Neutrophil (primary cell): ENCODE measurements around the gene TEAD1.

Experiments used
- H3K27ac ChIP-seq: fragments of 200-600 bp; sonication (generic); 2 replicates; pipeline ENCODE4 v1.5.1; 2016; ENCODE audit warnings: mild to moderate bottlenecking, moderate library complexity
- H3K27me3 ChIP-seq: fragments of 200-600 bp; sonication (generic); 2 replicates; pipeline ENCODE4 v1.6.0; 2016; ENCODE audit warnings: mild to moderate bottlenecking
- H3K36me3 ChIP-seq: fragments of 200-600 bp; sonication (generic); 2 replicates; pipeline ENCODE4 v1.5.1; 2017
- H3K4me1 ChIP-seq, 2 experiments: fragments of 200-600 bp in 1 of 2; sonication (generic) in 1 of 2; 1 replicate in 1 of 2; 2 replicates in 1 of 2; pipeline versions ENCODE4 v1.5.1 to v1.6.1; 2013 to 2016; ENCODE audit warnings: low read depth in 1 of 2, low read length in 1 of 2, mild to moderate bottlenecking in 1 of 2, moderate library complexity in 1 of 2; ENCODE audit not compliant: control insufficient read depth in 1 of 2, insufficient read depth in 1 of 2
- H3K4me3 ChIP-seq, 2 experiments: fragments of 200-600 bp in 1 of 2; sonication (generic) in 1 of 2; 1 replicate in 1 of 2; 2 replicates in 1 of 2; pipeline ENCODE4 v1.5.1; 2013 to 2016; ENCODE audit warnings: low read depth in 1 of 2, low read length in 1 of 2, mild to moderate bottlenecking in 1 of 2, moderate library complexity in 1 of 2
- H3K9me3 ChIP-seq: fragments of 200-600 bp; sonication (generic); 2 replicates; pipeline ENCODE4 v1.5.1; 2016
- TF ChIP-seq, protein P1 (sequence below): fragments of 200-600 bp; sonication (generic); IDR thresholded peaks from 2 replicates; pipeline ENCODE4 v1.5.1; 2016; ENCODE audit warnings: antibody characterized with exemption

Gene TEAD1

DNA sequence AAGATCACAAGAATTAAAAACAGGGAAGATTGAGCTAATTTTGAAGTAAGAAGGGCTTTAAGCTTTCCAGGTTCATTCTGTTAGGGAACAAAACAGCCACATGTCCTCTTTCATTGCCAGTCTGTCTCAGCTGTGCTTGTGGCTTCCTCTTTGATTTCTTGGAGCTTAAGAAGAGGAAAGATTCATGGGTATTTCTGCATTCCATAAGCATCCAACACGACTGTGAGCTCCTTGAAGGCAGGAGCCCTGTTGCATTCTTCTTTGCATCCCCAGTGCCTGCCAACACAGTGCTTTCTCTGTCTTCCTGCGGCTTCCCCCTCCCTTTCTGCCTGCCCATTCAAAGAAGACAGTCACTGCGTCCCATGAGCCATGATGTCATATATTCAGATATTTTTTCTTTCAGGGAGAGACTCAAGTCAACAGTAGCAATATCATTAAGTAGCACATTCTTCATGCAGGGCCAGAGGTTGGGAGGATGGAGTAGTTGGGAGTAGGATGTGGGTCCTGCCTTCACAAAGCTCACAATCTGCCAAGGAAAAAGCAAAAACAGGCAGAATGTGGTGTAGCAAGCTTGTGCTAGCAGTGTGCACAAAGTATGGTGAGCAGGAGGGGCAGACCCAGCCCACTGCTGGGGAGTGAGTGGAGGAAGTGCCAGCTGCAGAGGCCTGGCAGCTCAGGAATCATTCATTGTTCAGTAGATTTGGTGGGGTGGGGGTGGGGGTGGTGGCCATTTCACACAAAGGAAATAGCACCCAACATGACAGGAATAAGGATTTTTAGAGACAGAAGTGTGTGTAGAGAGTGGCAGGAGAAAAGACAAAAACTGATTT is 172.8 kb downstream of the TEAD1 start:
- TF ChIP-seq, protein P1, sequence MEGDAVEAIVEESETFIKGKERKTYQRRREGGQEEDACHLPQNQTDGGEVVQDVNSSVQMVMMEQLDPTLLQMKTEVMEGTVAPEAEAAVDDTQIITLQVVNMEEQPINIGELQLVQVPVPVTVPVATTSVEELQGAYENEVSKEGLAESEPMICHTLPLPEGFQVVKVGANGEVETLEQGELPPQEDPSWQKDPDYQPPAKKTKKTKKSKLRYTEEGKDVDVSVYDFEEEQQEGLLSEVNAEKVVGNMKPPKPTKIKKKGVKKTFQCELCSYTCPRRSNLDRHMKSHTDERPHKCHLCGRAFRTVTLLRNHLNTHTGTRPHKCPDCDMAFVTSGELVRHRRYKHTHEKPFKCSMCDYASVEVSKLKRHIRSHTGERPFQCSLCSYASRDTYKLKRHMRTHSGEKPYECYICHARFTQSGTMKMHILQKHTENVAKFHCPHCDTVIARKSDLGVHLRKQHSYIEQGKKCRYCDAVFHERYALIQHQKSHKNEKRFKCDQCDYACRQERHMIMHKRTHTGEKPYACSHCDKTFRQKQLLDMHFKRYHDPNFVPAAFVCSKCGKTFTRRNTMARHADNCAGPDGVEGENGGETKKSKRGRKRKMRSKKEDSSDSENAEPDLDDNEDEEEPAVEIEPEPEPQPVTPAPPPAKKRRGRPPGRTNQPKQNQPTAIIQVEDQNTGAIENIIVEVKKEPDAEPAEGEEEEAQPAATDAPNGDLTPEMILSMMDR = no peak
- no peaks in the 10 kb centered on the region for H3K4me1 ChIP-seq

DNA sequence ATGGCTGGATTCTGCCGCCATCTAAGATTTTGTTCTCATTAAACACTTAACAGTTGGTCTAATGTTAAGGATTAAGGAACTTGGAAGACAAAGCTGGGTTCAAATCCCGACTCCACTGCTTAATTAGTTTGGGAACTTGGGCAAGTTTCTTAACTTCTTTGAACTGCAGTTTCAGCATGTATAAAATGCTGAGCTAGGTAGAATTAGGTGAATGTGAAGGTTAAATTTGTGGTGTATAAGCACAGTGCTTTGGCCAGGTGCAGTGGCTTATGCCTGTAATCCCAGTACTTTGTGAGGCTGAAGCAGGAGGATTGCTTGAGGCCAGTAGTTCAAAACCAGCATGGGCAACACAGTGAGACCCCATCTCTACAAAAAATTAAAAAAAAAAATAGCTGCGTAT is 174.2 kb downstream of the TEAD1 start:
- Histone ChIP-seq H3K27me3 (peaks cover 5% of the 10 kb centered on the region), H3K36me3 (no peaks in the 10 kb centered on the region), H3K4me3 (no peak overlapping the region), H3K9me3 (no peaks in the 10 kb centered on the region), H3K4me1 (no peaks in the 10 kb centered on the region), H3K27ac (no peak overlapping the region)
- TF ChIP-seq, protein P1 = no peak

More for the DNA sequence above, 172.8 kb downstream of the TEAD1 start:
- Histone ChIP-seq H3K9me3 (no peaks in the 10 kb centered on the region), H3K27me3 (peaks cover 18% of the 10 kb centered on the region), H3K36me3 (no peaks in the 10 kb centered on the region), H3K4me3 (no peak overlapping the region), H3K27ac (no peak overlapping the region)

DNA sequence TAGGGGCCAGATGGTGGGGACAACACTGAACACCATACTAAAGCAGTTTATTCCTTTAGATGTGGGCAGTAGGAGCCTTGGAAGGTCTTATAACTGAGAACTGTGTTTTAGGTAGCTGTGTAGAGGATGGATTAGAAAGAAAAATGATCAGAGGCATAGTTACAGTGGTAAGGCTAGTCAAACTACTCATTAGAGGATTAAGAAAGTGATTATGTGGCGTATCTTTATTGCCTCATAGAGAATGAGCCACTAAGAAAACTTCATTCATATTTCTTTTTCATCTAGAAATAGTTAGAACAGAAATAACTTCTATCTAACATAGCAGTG is 179.1 kb downstream of the TEAD1 start:
- no peak overlapping the region for H3K4me3 ChIP-seq
- H3K27ac ChIP-seq = no peak overlapping the region
- TF ChIP-seq, protein P1 = no peak
- no peaks in the 10 kb centered on the region for H3K9me3 ChIP-seq
- no peaks in the 10 kb centered on the region for H3K4me1 ChIP-seq
- H3K36me3 ChIP-seq = no peaks in the 10 kb centered on the region
- H3K27me3 ChIP-seq = no peaks in the 10 kb centered on the region

DNA sequence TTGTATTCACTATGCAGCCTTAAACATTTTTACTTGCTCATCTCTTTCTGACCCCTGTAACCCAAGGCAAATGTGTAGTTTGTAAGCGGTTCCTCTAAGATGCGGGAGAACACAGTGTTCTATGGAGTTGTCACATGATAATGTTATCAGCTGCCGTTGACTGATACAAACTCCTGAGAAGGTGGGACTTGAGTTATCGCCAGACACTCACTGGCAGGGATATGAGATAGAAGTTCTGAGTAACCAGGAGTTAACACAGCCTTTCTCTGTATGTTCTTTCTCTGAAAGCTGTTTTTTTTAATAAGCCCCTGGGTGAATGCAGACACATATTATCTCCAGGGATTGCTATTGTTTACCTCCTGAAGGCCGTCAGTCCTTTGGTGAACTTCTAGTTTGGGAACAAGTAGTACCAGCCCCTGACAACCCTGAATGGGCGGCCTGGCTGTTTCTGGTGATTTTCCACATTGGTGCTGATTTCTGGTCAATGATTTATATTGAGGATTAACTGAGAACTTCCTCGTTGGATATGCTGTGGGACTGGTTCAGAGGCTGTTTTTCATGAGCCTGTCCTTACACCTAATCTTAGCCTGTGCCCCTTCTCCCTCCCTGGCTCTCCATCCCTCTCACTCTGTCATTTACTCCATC is 179.6 kb downstream of the TEAD1 start:
- H3K36me3 ChIP-seq = no peaks in the 10 kb centered on the region
- H3K27ac ChIP-seq = no peak overlapping the region
- no peaks in the 10 kb centered on the region for H3K4me1 ChIP-seq
- TF ChIP-seq, protein P1 = no peak
- H3K9me3 ChIP-seq = no peaks in the 10 kb centered on the region
- no peak overlapping the region for H3K4me3 ChIP-seq
- no peaks in the 10 kb centered on the region for H3K27me3 ChIP-seq

DNA sequence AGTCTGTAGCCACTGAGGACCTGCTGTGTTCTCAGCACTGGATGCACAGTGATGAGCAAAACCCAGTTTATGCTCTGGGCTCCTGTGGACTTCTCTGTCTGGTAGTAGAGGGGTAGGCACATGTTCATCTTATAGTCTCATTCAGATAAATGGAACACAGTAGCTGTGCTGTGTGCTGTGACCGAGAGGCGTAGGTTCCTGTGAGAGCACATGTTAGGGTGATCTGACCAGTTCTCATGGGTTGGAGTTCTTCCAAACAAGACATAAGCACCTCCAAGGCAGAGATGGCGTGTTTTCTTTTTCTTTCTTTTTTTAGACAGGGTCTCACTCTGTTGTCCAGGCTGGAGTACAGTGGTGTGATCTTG is 180.1 kb downstream of the TEAD1 start:
- Histone ChIP-seq H3K4me3 (no peak overlapping the region), H3K9me3 (no peaks in the 10 kb centered on the region), H3K4me1 (no peaks in the 10 kb centered on the region), H3K27ac (no peak overlapping the region), H3K27me3 (no peaks in the 10 kb centered on the region), H3K36me3 (no peaks in the 10 kb centered on the region)
- TF ChIP-seq, protein P1 = no peak
